Measurements from ENCODE around the gene GRK5.

- TF ChIP-seq EZH2 (IDR thresholded peaks at IDR 0.05; ENCODE audit: borderline replicate concordance, low read depth, low read length, poor library complexity, severe bottlenecking) (no peak), CTCF (conservative IDR thresholded peaks at IDR 0.05; ENCODE audit: low read depth, low read length) (no peak)
Measured at GRCh38 chr10:119352042-119352441, 144.7 kb downstream of the GRK5 start.
